Astrocyte (in vitro differentiated cells and primary cell): ENCODE measurements around the gene ST6GALNAC3.

Experiments used
- EZH2 ChIP-seq: IDR thresholded peaks from 2 replicates; pipeline ENCODE4 v1.6.1; 2012; ENCODE audit warnings: mild to moderate bottlenecking, low read length, inconsistent platforms; ENCODE audit not compliant: insufficient read depth
- TF ChIP-seq, protein P1 (sequence below): IDR thresholded peaks from 2 replicates; pipeline ENCODE4 v1.5.1; 2011; ENCODE audit warnings: low read depth, mild to moderate bottlenecking, inconsistent platforms, low read length, moderate library complexity; ENCODE audit not compliant: insufficient read depth

DNA sequence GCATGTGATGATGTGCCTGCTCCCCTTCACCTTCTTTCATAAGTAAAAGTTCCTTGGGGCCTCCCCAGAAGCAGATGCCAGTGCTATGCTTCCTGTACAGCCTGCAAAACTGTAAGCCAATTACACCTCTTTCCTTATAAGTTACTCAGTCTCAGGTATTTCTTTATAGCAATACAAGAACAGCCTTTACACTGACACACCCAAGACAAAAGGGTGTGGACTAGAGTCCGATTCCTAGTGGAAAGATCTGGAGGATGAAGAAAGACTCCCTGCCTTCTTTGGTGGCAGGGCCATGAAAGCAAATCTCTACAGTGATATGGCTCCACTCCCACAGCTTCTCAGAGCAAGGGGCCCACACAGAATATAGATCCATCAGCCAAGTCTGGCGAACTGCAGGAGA is 583.1 kb downstream of the ST6GALNAC3 start:
- TF ChIP-seq, protein P1, sequence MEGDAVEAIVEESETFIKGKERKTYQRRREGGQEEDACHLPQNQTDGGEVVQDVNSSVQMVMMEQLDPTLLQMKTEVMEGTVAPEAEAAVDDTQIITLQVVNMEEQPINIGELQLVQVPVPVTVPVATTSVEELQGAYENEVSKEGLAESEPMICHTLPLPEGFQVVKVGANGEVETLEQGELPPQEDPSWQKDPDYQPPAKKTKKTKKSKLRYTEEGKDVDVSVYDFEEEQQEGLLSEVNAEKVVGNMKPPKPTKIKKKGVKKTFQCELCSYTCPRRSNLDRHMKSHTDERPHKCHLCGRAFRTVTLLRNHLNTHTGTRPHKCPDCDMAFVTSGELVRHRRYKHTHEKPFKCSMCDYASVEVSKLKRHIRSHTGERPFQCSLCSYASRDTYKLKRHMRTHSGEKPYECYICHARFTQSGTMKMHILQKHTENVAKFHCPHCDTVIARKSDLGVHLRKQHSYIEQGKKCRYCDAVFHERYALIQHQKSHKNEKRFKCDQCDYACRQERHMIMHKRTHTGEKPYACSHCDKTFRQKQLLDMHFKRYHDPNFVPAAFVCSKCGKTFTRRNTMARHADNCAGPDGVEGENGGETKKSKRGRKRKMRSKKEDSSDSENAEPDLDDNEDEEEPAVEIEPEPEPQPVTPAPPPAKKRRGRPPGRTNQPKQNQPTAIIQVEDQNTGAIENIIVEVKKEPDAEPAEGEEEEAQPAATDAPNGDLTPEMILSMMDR, result no peak
- TF ChIP-seq EZH2, result no peak
